Loucy (cell line): Measurements from ENCODE around the gene PSMD1.

Source experiments
- EZH2phosphoT487 ChIP-seq: fragments of 200-600 bp; IDR thresholded peaks from 2 replicates; pipeline ENCODE4 v1.6.1; 2018; ENCODE audit warnings: antibody characterized with exemption, mild to moderate bottlenecking, moderate library complexity, borderline replicate concordance
- TF ChIP-seq, protein P1 (sequence below): fragments of 200-600 bp; sonication (generic); conservative IDR thresholded peaks from 2 replicates; pipeline ENCODE4 v1.5.1; 2014; ENCODE audit warnings: mild to moderate bottlenecking, antibody characterized with exemption, low read length

DNA sequence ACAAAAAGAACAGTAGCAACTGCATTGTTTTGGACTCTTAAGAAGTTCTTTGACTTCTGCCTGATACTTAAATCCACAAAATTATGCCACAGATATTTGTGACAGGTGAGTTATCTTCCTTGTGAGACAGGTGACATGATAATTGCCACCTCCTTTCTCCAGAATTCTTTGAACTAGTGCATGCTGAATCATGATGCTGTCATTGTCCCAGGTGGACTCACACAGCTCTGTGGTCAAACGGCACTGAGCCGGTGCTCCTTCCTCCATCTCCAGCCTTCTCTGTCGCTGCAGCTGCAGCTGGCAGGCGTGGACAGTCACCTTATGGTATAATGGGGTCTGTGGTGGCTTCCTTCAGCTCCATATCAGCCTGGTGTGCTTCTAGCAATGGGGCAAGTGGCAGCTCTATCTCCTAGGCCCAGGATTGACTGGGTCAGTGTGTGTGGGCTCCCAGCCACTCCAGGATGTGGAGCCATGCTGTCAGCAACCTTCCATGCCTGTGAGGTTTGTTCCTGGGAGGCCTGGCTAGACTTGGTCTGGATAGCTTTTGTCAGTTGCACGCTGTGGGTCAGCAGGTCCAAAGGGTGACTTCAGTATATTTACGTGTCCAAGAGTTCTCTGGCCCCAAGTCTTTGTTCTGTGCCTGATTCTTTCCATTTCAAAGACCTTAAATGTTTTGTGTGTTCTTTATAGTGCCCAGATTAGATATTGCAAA is 157.4 kb downstream of the PSMD1 start:
- TF ChIP-seq, protein P1, sequence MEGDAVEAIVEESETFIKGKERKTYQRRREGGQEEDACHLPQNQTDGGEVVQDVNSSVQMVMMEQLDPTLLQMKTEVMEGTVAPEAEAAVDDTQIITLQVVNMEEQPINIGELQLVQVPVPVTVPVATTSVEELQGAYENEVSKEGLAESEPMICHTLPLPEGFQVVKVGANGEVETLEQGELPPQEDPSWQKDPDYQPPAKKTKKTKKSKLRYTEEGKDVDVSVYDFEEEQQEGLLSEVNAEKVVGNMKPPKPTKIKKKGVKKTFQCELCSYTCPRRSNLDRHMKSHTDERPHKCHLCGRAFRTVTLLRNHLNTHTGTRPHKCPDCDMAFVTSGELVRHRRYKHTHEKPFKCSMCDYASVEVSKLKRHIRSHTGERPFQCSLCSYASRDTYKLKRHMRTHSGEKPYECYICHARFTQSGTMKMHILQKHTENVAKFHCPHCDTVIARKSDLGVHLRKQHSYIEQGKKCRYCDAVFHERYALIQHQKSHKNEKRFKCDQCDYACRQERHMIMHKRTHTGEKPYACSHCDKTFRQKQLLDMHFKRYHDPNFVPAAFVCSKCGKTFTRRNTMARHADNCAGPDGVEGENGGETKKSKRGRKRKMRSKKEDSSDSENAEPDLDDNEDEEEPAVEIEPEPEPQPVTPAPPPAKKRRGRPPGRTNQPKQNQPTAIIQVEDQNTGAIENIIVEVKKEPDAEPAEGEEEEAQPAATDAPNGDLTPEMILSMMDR, result no peak
- no peak for TF ChIP-seq EZH2phosphoT487
